Amniotic epithelial cell (primary cell): ENCODE data around the gene RETN.

Source experiments
- DNase-seq: peaks from one replicate; pipeline ENCODE4 v3.0.0-alpha.2; 2010; ENCODE audit warnings: low read depth

The RETN gene

DNA sequence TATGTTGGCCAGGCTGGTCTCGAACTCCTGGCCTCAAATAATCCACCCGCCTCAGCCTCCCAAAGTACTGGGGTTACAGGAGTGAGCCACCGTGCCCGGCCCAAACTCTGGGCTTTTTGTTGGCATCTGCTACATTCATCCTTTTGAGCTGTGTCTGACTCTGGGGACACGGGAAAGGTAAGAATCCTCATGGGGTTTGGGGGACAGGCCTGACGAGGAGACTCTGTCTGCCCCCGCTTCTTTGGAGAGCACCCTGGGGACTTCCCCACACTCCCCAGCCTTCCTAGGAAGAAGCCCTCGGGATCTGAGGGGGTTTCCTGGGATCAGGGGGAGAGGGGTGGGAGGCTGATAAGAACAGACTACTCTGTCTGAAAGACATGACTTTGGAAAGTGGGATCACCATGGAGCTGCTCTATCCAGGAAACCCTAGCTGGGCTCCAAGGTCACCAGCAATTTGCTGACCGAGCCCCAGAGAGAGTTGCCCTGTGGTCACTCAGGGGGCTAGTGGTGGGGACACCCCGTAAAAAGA lies 41.1 kb downstream of the RETN start:
- no peak for DNase-seq

- DNase-seq = no peak
These were observed 41.8 kb downstream of the RETN start for GRCh38 chr19:7710616-7711015.

- no peak for DNase-seq
These were observed 46.8 kb downstream of the RETN start for GRCh38 chr19:7715671-7716070.

- DNase-seq = no peak
These were observed 47.9 kb downstream of the RETN start for GRCh38 chr19:7716762-7717161.

- DNase-seq = no peak
These were observed 49.8 kb downstream of the RETN start for GRCh38 chr19:7718668-7719067.
